Suprapubic skin (tissue), 4 donors: Measurements from ENCODE around the gene IFFO2. TPM values are rescaled to one million over a fixed set of nuclear protein-coding genes. Genes with fewer than 3 reads are reported as not detected.
A peak's percentile ranks its signal among the peaks of the same experiment; 100 is the strongest.

Experiments
- DNase-seq, 2 donors: peaks; one replicate each; pipeline ENCODE4 v3.0.0-alpha.2; 2019; ENCODE audit warnings: low spot score in 2 of 2
- H3K27ac ChIP-seq: fragments of 200-600 bp; sonication (generic); one replicate; pipeline ENCODE4 v1.5.1; 2019
- H3K27me3 ChIP-seq: fragments of 200-600 bp; sonication (generic); one replicate; pipeline ENCODE4 v1.5.1; 2019
- H3K36me3 ChIP-seq: fragments of 200-600 bp; sonication (generic); one replicate; pipeline ENCODE4 v1.5.1; 2019
- H3K4me1 ChIP-seq: fragments of 200-600 bp; sonication (generic); one replicate; pipeline ENCODE4 v1.5.1; 2019
- H3K4me3 ChIP-seq: fragments of 200-600 bp; sonication (generic); one replicate; pipeline ENCODE4 v1.5.1; 2019; ENCODE audit warnings: mild to moderate bottlenecking
- H3K9me3 ChIP-seq: fragments of 200-600 bp; sonication (generic); one replicate; pipeline ENCODE4 v1.5.1; 2019
- EP300 ChIP-seq: sonication (generic); formaldehyde crosslinking; IDR thresholded peaks from one replicate; pipeline ENCODE4 v1.6.1; 2017; ENCODE audit warnings: antibody characterized with exemption
- POLR2A ChIP-seq, 2 donors: fragments of 450-650 bp; IDR thresholded peaks; one replicate each; pipeline ENCODE4 v1.6.1; 2017; ENCODE audit warnings: antibody characterized with exemption in 2 of 2, mild to moderate bottlenecking in 2 of 2, moderate library complexity in 2 of 2
- POLR2AphosphoS5 ChIP-seq, 3 donors: sonication (generic); formaldehyde crosslinking; IDR thresholded peaks; one replicate each; pipeline ENCODE4 v1.6.1; 2017; ENCODE audit warnings: antibody characterized with exemption in 3 of 3
- WGBS: methylation state at CpG from one replicate; pipeline ENCODE4 v1.1.5; 2018; 5-methylcytosine and 5-hydroxymethylcytosine counted together
- total RNA-seq, 4 donors: library from RNA; depleted of rRNA; stranded (reverse); fragments of >200 nt; gene quantifications; one replicate each; pipeline ENCODE4 v1.1.0, GENCODE V29; 2016
- TF ChIP-seq, protein P1 (sequence below), 2 donors: fragments of 200-600 bp in 1 of 2; fragments of 450-650 bp in 1 of 2; sonication (generic) in 1 of 2; IDR thresholded peaks; one replicate each; pipeline ENCODE4 v1.5.1; 2016 to 2019; ENCODE audit warnings: antibody characterized with exemption in 2 of 2, mild to moderate bottlenecking in 1 of 2, moderate library complexity in 1 of 2

The IFFO2 gene
- total RNA-seq, 4 donors from 2014 or later = 327 to 569 (median 449) TPM

DNA sequence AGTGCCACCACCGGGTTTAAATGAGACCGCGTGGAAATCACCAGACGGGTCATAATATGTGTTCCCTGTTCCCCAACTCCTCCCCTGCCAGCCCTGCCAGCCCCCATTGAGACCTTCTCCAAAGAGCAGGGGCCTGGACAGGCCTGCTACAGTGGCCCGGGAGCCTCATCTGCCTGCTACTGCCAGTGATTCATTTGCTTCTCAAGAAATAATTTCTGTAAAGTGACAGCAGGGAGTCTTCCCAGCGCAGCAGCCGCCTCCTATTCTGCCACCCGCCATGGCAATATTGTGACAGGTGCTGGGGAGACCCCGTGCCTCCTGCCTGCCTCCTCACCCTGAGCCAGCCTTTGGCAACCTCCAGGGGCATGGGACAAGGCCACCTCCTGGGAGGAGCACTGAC is 8.9 kb downstream of the IFFO2 start:
- Histone ChIP-seq H3K9me3 (no peaks in the 10 kb centered on the region), H3K27ac (peak overlapping the region; percentile 95), H3K36me3 (no peaks in the 10 kb centered on the region), H3K4me1 (peaks cover 95% of the 10 kb centered on the region), H3K27me3 (no peaks in the 10 kb centered on the region), H3K4me3 (peak overlapping the region; percentile 7)
- no peak for DNase-seq
- no peak for TF ChIP-seq EP300
- TF ChIP-seq POLR2AphosphoS5 (IDR thresholded peaks at IDR 0.05) = no peak
- TF ChIP-seq, protein P1, sequence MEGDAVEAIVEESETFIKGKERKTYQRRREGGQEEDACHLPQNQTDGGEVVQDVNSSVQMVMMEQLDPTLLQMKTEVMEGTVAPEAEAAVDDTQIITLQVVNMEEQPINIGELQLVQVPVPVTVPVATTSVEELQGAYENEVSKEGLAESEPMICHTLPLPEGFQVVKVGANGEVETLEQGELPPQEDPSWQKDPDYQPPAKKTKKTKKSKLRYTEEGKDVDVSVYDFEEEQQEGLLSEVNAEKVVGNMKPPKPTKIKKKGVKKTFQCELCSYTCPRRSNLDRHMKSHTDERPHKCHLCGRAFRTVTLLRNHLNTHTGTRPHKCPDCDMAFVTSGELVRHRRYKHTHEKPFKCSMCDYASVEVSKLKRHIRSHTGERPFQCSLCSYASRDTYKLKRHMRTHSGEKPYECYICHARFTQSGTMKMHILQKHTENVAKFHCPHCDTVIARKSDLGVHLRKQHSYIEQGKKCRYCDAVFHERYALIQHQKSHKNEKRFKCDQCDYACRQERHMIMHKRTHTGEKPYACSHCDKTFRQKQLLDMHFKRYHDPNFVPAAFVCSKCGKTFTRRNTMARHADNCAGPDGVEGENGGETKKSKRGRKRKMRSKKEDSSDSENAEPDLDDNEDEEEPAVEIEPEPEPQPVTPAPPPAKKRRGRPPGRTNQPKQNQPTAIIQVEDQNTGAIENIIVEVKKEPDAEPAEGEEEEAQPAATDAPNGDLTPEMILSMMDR (IDR thresholded peaks at IDR 0.05) = no peak
- no peak for TF ChIP-seq POLR2A (IDR thresholded peaks at IDR 0.05)
- 62% methylated on average over 9 of the region's 9 CpGs for WGBS

DNA sequence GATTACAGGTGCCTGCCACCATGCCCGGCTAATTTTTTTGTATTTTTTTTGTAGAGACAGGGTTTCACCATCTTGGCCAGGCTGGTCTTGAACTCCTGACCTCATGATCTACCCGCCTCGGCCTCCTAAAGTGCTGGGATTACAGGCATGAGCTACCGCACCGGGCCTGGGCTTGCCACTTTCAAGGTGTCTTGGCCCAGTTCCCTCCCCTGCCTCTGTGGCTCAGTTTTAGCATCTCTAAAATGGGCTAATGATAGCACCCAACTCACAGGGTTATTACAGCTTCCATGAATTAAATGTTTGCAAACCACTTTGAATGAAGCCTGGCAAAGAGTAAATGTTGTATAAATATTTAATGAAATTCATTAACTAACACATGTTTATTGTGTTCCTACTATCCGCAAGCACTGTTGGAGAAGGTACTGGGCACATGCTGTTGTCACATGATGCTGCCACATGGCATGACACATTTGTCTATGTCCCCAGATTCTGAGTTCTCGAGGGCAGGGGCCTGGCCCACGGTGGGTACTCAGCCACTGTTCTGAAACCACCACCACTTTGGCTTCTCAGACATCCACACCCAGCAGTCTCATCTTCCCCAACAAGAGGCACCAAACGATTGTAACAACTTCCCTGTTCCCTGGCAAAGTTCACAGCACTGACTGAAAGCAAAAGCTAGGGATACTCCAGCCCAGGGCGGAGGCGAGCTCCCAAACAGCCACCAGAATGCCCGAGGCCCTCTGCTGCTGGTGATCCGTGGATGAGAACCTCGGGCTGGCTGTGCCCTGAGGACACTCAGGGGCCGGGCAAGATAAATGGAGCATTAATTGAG is 9.7 kb downstream of the IFFO2 start:
- 46% methylated on average over 15 of the region's 15 CpGs for WGBS
- Histone ChIP-seq H3K27me3 (no peaks in the 10 kb centered on the region), H3K36me3 (no peaks in the 10 kb centered on the region), H3K4me3 (peak overlapping the region; percentile 7), H3K4me1 (peaks cover 95% of the 10 kb centered on the region), H3K9me3 (no peaks in the 10 kb centered on the region), H3K27ac (peak overlapping the region; percentile 95)
- TF ChIP-seq EP300 (no peak), POLR2A (IDR thresholded peaks at IDR 0.05) (no peak), POLR2AphosphoS5 (IDR thresholded peaks at IDR 0.05) (no peak)
- TF ChIP-seq, protein P1 (IDR thresholded peaks at IDR 0.05) = no peak
- no peak for DNase-seq

DNA sequence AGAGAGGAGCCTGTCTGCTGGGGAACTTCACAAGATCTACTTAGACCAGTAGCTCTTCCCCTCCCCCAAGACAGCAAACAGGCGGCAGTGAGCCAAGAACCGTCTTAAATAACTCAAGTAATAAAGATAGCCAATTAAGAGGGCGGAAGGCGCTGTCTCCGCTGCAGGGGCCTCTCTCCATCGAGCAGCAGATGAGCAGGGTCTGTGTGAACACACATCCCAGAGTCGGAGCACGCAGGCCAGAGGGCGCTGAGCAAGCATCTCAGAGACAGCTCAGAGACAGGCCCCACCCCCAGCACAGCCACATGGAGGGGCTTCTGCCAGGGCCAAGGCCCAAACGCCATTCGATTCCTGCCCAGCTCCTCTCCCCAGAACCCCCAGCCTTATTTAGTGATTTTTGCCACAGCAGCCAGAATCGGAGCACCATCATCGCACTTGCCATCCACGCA is 11.1 kb downstream of the IFFO2 start:
- Histone ChIP-seq H3K27ac (peak overlapping the region; percentile 71), H3K4me1 (peaks cover 94% of the 10 kb centered on the region), H3K9me3 (no peaks in the 10 kb centered on the region), H3K27me3 (no peaks in the 10 kb centered on the region), H3K36me3 (no peaks in the 10 kb centered on the region), H3K4me3 (no peak overlapping the region)
- TF ChIP-seq POLR2AphosphoS5 (IDR thresholded peaks at IDR 0.05) (no peak), EP300 (no peak), POLR2A (IDR thresholded peaks at IDR 0.05) (no peak)
- TF ChIP-seq, protein P1 (IDR thresholded peaks at IDR 0.05) = no peak
- DNase-seq = no peak
- WGBS = 57% methylated on average over 12 of the region's 14 CpGs

DNA sequence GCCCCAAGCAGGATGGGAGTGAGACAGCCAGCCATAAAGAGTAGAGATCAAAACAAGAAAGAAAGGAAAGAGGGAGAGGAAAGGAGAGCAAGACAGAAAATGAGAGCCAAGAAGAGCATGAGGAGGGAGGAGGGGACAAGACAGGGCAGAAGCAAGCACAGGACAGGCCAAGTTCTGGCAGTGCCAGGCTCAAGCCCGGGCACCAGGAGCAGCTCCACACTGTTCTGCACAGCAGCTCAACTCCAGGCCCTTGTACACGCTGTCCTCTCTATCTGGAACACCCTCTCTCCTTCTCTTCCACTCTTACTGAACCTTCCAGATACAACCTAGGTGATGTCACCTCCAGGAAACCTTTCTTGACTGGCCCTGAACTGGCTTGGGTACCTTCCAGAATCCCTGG is 11.7 kb downstream of the IFFO2 start:
- Histone ChIP-seq H3K4me1 (peaks cover 94% of the 10 kb centered on the region), H3K4me3 (no peak overlapping the region), H3K36me3 (no peaks in the 10 kb centered on the region), H3K9me3 (no peaks in the 10 kb centered on the region), H3K27ac (peak overlapping the region; percentile 71), H3K27me3 (no peaks in the 10 kb centered on the region)
- TF ChIP-seq EP300 (no peak), POLR2AphosphoS5 (IDR thresholded peaks at IDR 0.05) (no peak), POLR2A (IDR thresholded peaks at IDR 0.05) (no peak)
- TF ChIP-seq, protein P1 (IDR thresholded peaks at IDR 0.05) = no peak
- no peak for DNase-seq
- 48% methylated on average over 2 of the region's 2 CpGs for WGBS

DNA sequence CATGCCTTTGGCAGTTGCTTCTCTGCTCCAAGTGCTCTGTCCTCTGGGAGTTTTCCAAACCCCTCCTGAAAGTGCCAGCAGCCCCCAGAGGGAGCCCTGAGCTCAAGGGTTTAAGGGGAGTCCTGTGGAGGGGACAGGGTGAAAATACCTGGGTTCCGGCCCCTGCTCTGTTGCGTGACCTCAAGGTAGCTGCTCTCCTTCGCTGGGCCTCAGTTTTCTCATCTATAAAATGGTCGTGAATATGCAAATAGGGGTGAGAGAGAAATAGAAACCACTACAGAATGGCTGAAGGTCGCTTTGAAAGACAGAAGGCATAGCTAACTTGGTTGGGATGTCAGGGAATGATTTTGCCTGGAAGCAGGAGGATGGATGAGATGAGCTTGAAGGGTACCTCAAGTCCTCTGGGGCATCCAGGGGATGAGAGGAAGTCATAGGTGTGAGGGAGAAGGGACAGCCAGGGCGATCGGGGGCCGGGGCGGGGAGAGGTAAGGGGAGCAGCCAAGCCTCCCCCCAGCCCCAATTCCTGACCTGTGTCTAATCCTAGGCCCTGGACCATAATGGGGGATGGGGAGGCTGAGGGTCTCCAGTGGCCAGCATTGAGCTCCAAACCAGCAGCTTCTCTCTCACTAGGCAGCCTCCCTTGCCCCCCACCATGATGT is 12.4 kb downstream of the IFFO2 start:
- WGBS = 89% methylated on average over 9 of the region's 9 CpGs
- DNase-seq = no peak
- Histone ChIP-seq H3K9me3 (no peaks in the 10 kb centered on the region), H3K4me3 (no peak overlapping the region), H3K27me3 (no peaks in the 10 kb centered on the region), H3K27ac (peak overlapping the region; percentile 71), H3K36me3 (no peaks in the 10 kb centered on the region), H3K4me1 (peaks cover 94% of the 10 kb centered on the region)
- TF ChIP-seq EP300 = no peak
- TF ChIP-seq POLR2AphosphoS5 (IDR thresholded peaks at IDR 0.05) = no peak
- TF ChIP-seq, protein P1 (IDR thresholded peaks at IDR 0.05) = no peak
- no peak for TF ChIP-seq POLR2A (IDR thresholded peaks at IDR 0.05)
